HG02623 (cell line): Measurements from ENCODE around the gene TCEAL1.

Source experiments
- ATAC-seq: cut with Tn5 transposase; IDR thresholded peaks from one replicate; pipeline ENCODE4 v1.9.1; 2021; ENCODE audit warnings: moderate library complexity; ENCODE audit not compliant: unreplicated experiment

The TCEAL1 gene

GRCh38 chrX:103674531-103675454 is 46.0 kb downstream of the TCEAL1 start:
- no peak for ATAC-seq

GRCh38 chrX:103678199-103678993 is 49.6 kb downstream of the TCEAL1 start:
- ATAC-seq = no peak
